ENCODE measurements around the gene SLBP. TPM values are rescaled to one million over a fixed set of nuclear protein-coding genes. Genes with fewer than 3 reads are reported as not detected.

The SLBP gene
- total and polyA plus RNA-seq, 2 donors (not counting 3 experiments of a cell fraction or from before 2014, with no cell fraction given): 48.3 to 63.1 TPM

- Histone ChIP-seq H3K4me3 (replicated peaks in 1 of 3; ENCODE audit: insufficient read depth in 1 of 3, low read depth in 1 of 3, low read length in 3 of 3) (no peak overlapping the region), H3K9me3 (replicated peaks; ENCODE audit: control insufficient read depth, insufficient read depth, low read length) (no peaks in the 10 kb centered on the region), H3K36me3 (ENCODE audit: control insufficient read depth in 2 of 2, extremely low read depth in 1 of 2, insufficient read depth in 2 of 2, low read length in 2 of 2) (no peaks in the 10 kb centered on the region), H2AFZ (ENCODE audit: low read depth, low read length) (no peak overlapping the region), H3K27ac (ENCODE audit: insufficient read depth, low read depth, low read length) (no peak overlapping the region), H3K9me1 (replicated peaks; ENCODE audit: control insufficient read depth, extremely low read depth, insufficient read depth, low read length) (no peaks in the 10 kb centered on the region), H3K4me1 (ENCODE audit: control insufficient read depth, extremely low read depth, insufficient read depth, low read length) (no peaks in the 10 kb centered on the region), H4K20me1 (replicated peaks; ENCODE audit: control insufficient read depth, extremely low read depth, insufficient read depth, low read length) (no peaks in the 10 kb centered on the region), H3K79me2 (ENCODE audit: control insufficient read depth, insufficient read depth, low read length) (no peaks in the 10 kb centered on the region), H3K27me3 (ENCODE audit: control insufficient read depth in 2 of 2, insufficient read depth in 2 of 2, low read length in 2 of 2) (no peaks in the 10 kb centered on the region), H3K9ac (replicated peaks; ENCODE audit: extremely low read depth, insufficient read depth, low read length) (no peak overlapping the region), H3K4me2 (ENCODE audit: insufficient read depth, low read length) (no peak overlapping the region)
- FAIRE-seq (no peak), DNase-seq (ENCODE audit: low read depth, low spot score) (no peak)
- POLR2A ChIA-PET: no interaction called here
- dilution Hi-C loops (cut with MboI; ENCODE audit: extremely low pct_ligation_motif_present, low sequenced_read_pairs) (no loop called here), intact Hi-C loops (cut with micrococcal nuclease) (no loop called here)
- TF ChIP-seq POLR2AphosphoS5 (IDR thresholded peaks at IDR 0.05; ENCODE audit: insufficient read depth, low read depth, low read length): no peak
- TF ChIP-seq MYC (IDR thresholded peaks at IDR 0.05; ENCODE audit: low read depth, low read length): no peak
- no peak for TF ChIP-seq POLR2A (IDR thresholded peaks at IDR 0.05; ENCODE audit: low read depth, low read length)
- TF ChIP-seq GATA2 (IDR thresholded peaks at IDR 0.05; ENCODE audit: insufficient read depth, insufficient read length, low read depth, low read length): no peak
- BruUV-seq (replicated peaks): no TSS peak
- CTCF ChIA-PET: no interaction called here
Measured at GRCh38 chr4:1658581-1658980, 53.5 kb downstream of the SLBP start.

- H3K27me3 ChIP-seq (ENCODE audit: control insufficient read depth in 2 of 2, insufficient read depth in 2 of 2, low read length in 2 of 2): no peaks in the 10 kb centered on the region
- no TSS peak for BruUV-seq (replicated peaks)
- H3K4me3 ChIP-seq (replicated peaks in 1 of 3; ENCODE audit: insufficient read depth in 1 of 3, low read depth in 1 of 3, low read length in 3 of 3): no peak overlapping the region
- TF ChIP-seq POLR2AphosphoS5 (IDR thresholded peaks at IDR 0.05; ENCODE audit: insufficient read depth, low read depth, low read length) (no peak), MYC (IDR thresholded peaks at IDR 0.05; ENCODE audit: low read depth, low read length) (no peak), JUN (IDR thresholded peaks at IDR 0.05; ENCODE audit: borderline replicate concordance, insufficient read depth, insufficient read length, low read depth) (no peak), POLR2A (IDR thresholded peaks at IDR 0.05; ENCODE audit: low read depth, low read length) (no peak), FOS (IDR thresholded peaks at IDR 0.05; ENCODE audit: borderline replicate concordance, insufficient read depth, low read length) (no peak), GATA2 (IDR thresholded peaks at IDR 0.05; ENCODE audit: insufficient read depth, insufficient read length, low read depth, low read length) (no peak), EZH2 (IDR thresholded peaks at IDR 0.05; ENCODE audit: borderline replicate concordance, low read depth, low read length, severe bottlenecking) (no peak)
- TF ChIP-seq, protein P1, sequence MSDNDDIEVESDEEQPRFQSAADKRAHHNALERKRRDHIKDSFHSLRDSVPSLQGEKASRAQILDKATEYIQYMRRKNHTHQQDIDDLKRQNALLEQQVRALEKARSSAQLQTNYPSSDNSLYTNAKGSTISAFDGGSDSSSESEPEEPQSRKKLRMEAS (IDR thresholded peaks at IDR 0.05; ENCODE audit: insufficient read depth, insufficient read length): no peak
- TF ChIP-seq, protein P2, sequence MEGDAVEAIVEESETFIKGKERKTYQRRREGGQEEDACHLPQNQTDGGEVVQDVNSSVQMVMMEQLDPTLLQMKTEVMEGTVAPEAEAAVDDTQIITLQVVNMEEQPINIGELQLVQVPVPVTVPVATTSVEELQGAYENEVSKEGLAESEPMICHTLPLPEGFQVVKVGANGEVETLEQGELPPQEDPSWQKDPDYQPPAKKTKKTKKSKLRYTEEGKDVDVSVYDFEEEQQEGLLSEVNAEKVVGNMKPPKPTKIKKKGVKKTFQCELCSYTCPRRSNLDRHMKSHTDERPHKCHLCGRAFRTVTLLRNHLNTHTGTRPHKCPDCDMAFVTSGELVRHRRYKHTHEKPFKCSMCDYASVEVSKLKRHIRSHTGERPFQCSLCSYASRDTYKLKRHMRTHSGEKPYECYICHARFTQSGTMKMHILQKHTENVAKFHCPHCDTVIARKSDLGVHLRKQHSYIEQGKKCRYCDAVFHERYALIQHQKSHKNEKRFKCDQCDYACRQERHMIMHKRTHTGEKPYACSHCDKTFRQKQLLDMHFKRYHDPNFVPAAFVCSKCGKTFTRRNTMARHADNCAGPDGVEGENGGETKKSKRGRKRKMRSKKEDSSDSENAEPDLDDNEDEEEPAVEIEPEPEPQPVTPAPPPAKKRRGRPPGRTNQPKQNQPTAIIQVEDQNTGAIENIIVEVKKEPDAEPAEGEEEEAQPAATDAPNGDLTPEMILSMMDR (IDR thresholded peaks at IDR 0.05; ENCODE audit: extremely low read depth in 1 of 2, insufficient read depth in 1 of 2, low read depth in 1 of 2, low read length in 2 of 2): no peak
- DNase-seq (ENCODE audit: low read depth, low spot score) (no peak), FAIRE-seq (no peak)
- no peak overlapping the region for H3K27ac ChIP-seq (ENCODE audit: insufficient read depth, low read depth, low read length)
- H4K20me1 ChIP-seq (replicated peaks; ENCODE audit: control insufficient read depth, extremely low read depth, insufficient read depth, low read length): no peaks in the 10 kb centered on the region
- CTCF ChIA-PET: interaction anchor here (0.6 kb wide), 1 partner anchor 10 kb away, joined by 3 read pairs; no protein-coding TSS in a partner anchor
- H3K36me3 ChIP-seq (ENCODE audit: control insufficient read depth in 2 of 2, extremely low read depth in 1 of 2, insufficient read depth in 2 of 2, low read length in 2 of 2): no peaks in the 10 kb centered on the region
- H3K9me3 ChIP-seq (replicated peaks; ENCODE audit: control insufficient read depth, insufficient read depth, low read length): no peaks in the 10 kb centered on the region
- POLR2A ChIA-PET: no interaction called here
- intact Hi-C loops (cut with micrococcal nuclease) (no loop called here), dilution Hi-C loops (cut with MboI; ENCODE audit: extremely low pct_ligation_motif_present, low sequenced_read_pairs) (no loop called here)
- no peak overlapping the region for H3K9ac ChIP-seq (replicated peaks; ENCODE audit: extremely low read depth, insufficient read depth, low read length)
- H3K79me2 ChIP-seq (ENCODE audit: control insufficient read depth, insufficient read depth, low read length): no peaks in the 10 kb centered on the region
- no peaks in the 10 kb centered on the region for H3K9me1 ChIP-seq (replicated peaks; ENCODE audit: control insufficient read depth, extremely low read depth, insufficient read depth, low read length)
- H2AFZ ChIP-seq (ENCODE audit: low read depth, low read length): no peak overlapping the region
- no peak overlapping the region for H3K4me2 ChIP-seq (ENCODE audit: insufficient read depth, low read length)
- H3K4me1 ChIP-seq (ENCODE audit: control insufficient read depth, extremely low read depth, insufficient read depth, low read length): no peaks in the 10 kb centered on the region
Measured at GRCh38 chr4:1658146-1658545, 54.0 kb downstream of the SLBP start.

Data from endothelial cell of umbilical vein (primary cell).